ENCODE results near the gene PACRG. TPM values are rescaled to one million over a fixed set of nuclear protein-coding genes. Genes with fewer than 3 reads are reported as not detected.

The PACRG gene
- total RNA-seq, 1 experiment from 2014 or later, result not detected

DNA sequence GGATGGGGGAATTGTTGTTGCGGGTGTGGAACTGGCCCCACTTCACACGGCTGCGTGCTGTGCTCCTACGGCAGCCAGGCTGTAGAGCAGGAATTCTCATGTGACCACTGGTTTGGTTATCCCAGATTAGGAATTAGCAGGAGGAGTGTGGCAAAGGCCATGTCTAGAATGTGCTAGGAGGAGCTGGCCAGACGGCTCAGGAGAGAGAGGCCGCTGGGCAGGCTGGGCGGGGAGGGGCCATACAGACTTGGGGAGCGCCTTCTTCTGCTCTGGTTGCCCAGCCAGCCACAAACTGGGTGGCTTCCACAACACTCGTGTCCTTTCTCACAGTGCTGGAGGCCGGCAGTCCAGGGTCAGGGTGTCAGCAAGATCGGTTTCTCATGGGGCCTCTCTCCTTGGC is 441.7 kb downstream of the PACRG start:
- DNase-seq (ENCODE audit: low read depth), result no peak

DNA sequence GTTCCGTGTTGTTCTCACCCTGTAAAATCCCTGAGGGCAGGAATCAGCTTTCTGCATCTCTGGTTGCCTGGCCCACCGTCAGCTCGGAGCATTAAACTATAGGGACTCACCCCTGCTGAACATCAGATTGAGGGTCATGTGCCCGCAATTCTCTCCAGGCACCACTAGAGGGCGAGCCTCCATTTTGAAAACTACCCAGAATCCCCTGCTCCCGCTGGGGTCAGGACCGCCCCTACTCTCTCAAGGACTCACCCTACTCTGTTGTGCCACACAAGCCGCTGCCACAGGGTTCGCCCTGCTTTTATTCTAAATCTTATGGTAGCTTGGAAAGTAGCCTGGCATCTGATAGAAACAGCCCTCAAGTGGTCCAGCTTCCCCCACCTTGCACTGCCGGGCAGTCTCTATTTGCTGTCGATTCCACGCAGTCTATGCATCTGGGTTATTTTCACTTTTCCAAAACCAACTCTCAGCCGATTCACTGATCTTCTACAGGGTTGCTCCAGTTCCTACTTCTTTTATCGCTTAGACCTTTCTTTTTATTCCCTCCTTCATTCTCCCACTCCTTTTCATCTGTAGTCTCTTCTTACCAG is 442.6 kb downstream of the PACRG start:
- peak; percentile 41 for DNase-seq (ENCODE audit: low read depth)

DNA sequence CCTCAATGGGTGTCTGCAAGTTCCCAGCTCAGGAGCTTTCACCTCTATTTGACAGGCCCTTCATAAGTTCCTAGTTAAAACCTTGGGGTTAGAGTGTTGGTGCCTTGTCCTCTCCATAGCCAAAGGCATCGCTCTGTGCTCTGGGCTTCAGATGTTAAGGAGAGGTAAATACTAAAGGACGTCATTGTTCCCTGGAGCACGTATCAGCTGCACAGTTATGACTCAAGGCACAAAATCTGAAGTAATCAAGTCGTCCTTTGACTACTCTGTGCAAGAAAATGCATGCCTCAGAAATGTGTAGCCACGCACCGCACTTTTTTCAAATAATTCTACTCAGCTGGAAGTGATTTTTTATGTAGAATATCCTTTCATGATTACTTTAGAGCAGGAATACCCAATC is 446.0 kb downstream of the PACRG start:
- DNase-seq (ENCODE audit: low read depth), result peak; percentile 10

DNA sequence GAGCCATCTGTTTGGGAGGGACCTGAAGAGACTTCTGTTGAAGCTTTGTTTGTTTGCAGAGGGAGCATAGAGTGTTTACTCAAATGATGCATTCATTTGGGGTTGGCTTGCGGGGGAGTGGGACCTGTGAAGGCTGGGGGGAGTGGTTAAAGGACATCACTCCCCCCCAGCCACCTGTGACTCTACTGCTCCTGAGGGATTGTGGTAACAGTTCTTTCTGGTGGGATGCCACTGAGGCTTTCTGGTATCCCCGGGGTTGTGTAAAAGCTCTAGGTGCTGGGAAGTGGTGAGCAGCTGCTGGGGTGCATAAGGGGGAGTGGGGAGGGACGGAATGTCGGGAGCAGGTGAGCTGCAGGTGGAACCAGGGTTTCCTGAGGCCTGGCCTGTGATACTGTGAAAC is 447.5 kb downstream of the PACRG start:
- DNase-seq (ENCODE audit: low read depth), result no peak

DNA sequence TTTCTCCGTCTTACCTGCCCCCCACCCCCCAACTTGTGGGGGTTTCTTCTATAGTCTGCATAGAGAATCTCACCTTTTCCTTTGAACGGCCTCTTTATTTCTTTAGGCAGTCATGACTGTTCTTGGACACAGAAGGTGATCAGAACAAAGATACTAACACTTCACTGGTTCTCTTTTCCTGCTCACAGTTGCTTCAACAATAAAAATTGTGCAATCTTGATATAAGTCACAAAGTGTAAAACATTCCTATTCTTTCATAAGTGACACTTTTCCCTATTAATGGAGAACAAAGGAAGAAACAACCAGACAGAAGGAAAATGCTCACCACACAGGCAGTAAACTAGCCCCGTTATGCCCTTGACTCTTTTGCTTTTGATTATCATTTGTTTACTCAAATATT is 448.3 kb downstream of the PACRG start:
- no peak for DNase-seq (ENCODE audit: low read depth)

DNA sequence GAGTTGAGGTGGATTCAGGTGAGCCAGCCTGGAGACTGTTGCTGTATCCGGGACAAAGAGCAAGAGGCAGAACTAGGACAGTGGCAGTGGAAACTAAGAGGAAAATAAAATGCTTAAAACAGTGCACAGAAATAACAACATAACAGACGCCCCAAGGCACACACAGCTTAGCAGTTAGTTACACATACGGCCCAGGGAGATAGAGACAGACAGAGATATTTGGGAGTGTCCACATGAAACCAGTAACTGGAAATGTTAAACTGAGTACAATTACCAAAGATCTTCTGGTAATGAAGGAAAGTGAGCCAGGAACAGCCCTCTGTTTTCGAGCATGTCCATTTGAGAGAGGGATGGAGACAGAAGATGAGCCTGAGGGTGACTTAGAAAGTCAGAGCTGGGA is 449.2 kb downstream of the PACRG start:
- DNase-seq (ENCODE audit: low read depth), result no peak

DNA sequence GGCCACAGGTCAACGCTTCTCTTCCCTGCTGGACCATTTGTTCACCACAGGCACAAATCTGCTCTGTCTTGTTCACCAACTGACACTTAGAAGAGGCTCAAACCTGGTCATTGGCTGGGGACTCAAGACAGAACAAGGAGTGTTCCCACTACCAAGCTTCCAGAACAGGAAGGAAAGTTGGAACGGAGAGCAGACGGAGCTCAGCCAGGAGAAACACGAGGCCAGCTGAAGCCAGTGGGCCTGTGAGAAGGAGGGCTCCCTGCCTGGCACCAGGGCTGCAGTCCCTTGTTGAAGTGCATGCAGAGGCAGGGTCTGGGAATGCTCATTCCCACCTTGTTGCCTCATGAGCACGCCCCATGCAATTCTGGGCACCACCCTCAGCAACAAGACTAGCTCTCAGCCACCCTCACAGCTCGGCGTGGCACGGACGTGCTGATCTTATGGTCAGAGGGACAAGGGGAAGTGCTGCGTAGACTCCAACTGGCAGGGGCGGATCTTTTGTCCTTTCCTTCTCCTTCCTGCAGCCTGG is 450.2 kb downstream of the PACRG start:
- no peak for DNase-seq (ENCODE audit: low read depth)

DNA sequence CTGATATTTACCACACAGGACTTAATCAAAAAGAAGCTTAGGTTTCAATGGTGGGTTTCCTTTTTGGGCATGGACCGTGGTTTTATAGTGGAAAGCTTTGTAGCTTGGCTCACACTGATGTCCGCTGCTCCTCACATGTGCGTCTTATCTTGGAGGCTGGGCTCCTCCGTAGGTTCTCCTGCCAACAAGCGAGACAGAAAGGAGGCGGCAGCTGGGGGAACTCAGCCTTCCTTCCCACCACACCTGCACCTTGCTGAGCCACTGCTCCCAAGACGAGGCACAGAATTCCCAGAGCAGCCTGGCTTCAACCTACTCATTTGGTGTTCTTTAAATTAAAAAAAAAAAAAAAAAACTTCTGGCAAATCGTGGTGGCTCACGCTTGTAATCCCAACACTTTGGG is 451.3 kb downstream of the PACRG start:
- no peak for DNase-seq (ENCODE audit: low read depth)

DNA sequence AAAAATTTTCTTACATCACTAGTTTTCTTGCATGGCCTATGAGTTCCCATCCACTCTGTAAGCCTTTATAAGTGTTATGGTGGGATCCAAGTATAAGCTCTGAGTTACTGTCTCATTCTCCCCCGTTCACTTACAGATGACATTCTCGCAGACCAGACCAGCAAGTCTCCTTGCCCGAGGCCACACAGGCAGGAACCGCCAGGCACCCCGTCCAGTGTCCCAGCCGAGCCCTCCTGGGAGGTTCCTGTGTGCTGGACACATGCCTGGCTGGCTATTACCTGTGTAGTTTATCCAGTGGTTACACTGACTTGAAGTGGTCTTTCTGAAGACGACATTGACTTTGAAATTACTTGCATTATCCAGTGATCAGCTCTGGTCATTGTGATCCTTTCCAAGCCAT is 451.9 kb downstream of the PACRG start:
- DNase-seq (ENCODE audit: low read depth), result no peak

DNA sequence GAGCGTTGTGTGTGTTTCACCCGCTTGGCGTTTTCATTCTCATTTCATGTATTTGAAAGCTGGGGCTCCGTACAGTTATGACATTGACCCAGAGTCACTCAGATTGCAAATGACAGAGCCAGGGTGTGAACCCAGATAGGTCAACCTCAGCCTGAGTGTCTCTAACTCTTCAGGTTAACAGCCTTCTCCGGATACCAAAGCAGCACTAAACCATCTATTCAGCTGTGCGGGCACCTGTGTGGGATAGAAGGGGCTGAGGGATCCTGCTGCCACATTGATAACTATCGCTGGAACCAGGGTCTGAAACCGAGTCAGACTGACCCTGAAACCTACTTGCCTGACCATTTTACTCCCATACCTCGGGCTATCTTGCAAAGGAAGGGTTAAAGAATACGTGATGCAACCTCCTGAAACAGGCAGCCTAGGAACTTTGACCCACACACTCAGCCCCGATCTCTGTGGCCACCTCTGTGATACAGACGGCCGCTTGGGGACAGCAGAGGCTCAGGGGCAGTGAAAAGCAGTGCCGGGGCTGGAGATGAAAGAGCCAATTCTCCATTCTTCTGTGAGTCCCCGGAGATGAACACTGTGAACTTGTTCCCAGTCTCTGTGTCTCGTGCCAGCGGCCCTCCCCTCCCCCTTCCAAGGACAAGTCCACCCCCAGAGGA is 453.2 kb downstream of the PACRG start:
- peak; percentile 57 for DNase-seq (ENCODE audit: low read depth)

DNA sequence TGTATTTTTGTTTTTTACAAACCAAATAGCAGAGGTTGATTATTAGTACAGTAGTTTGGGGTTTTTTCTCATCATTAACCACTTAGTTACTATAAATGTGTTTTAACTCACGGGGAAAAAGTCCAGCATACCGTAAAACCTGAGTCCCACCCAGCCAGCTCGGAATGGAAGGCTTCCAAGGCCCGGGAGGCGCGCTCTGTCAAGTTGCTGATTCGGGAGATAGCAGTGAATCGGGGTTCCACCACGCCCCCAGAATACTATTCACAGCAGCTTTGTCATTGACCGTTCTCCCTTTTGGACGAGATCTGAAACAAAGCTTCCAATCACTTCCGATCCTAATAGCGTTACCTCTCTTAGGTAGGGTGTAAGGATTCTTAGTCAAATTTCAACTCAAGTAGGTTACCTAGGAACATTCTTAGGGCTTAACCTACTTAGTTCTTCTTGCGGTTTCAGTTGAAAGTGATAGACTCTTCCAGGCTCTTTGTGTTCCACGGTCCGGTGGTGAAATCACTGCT is 453.9 kb downstream of the PACRG start:
- no peak for DNase-seq (ENCODE audit: low read depth)

DNA sequence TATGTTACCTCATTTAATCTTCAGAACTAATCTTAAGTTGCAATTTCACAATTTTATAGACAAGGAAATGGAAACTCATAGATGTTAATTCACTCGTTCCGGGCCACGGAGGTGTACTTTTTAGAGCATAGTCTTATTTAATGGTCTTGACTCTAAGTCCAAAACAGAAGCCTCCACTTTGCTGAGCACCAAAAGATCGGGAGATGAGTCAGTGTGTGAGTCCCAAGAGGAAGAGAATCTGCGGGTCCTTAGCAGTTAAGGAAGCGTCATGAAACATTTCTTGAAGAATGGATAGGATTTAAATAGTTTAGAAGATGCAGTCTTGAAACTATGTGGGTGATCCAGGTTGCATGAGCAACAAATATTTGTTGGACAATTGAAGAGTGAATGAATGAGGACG is 454.9 kb downstream of the PACRG start:
- DNase-seq (ENCODE audit: low read depth), result no peak

DNA sequence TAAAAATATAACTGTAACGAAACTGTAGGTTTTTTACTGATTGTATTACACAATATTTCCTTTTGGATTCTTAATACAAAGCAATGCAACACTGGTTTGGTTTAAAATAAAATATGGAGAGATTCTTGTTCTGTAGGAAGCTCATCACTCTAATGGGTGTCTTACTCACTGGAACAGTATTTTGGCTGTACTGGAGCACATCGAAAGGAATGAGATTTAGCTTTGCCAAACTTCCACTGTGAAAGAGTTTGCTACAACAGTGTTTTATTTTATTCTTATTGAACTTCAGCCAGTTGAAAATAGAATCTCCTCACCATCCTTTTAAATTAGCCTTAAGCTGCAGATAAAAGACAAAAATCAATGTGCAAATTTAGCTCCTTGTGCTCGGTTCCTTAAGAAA is 456.0 kb downstream of the PACRG start:
- no peak for DNase-seq (ENCODE audit: low read depth)

DNA sequence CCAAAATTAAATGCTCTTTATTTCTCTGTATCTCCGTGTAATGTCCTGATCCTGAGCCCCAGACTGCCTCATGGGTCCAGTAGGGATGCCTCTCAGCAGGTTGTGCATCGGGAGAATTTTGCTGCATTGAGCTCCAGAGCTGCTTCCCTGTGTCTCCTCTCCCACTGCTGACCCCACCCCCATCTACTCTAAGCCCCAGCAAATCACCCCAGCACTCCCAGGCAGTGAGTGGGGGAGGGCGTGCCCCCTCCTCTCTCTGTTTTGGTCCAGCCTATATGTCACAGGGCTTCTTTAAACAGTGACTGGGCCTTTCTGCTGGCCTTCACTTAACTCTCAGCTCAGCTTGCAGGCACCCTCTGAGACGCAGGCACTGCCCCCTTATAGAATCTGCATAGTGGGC is 458.0 kb downstream of the PACRG start:
- no peak for DNase-seq (ENCODE audit: low read depth)

DNA sequence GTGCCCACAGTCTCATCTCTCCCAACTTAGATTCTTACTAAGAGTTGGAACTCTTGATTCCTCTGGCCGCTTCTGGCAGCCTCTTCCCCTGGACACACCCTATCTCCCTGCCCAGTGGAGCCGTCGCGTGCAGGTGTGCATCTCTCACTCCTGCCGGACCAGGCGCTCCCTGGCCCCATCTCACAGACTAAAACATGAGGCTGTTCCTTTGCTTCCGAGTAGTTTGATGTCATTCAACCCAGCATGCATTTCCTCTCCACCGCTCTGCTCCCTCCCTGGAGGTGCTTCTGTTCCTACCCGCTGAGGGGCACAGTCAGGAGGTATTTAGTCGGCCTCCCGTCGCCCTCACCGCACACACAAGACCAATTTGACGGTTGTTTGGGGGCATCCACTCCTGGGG is 458.8 kb downstream of the PACRG start:
- DNase-seq (ENCODE audit: low read depth), result no peak

DNA sequence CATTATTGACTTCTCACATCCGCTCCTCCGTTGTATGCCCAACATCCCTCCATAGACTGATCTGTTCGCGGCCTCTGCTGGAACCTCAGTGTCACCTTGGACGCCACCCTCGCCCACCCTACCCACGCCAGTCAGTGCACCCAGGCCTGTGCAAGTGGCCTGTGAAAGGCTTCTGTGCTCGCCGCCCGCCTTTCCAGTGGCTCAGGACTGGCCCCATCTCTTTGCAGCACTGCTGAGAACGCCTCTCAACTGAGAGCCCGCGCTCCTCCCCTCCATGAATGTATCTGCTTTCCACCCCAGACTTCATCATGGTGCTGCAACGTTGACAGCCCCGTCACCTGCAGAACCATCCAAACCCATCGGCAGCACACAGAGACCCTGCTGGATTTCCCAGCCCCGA is 459.4 kb downstream of the PACRG start:
- no peak for DNase-seq (ENCODE audit: low read depth)

DNA sequence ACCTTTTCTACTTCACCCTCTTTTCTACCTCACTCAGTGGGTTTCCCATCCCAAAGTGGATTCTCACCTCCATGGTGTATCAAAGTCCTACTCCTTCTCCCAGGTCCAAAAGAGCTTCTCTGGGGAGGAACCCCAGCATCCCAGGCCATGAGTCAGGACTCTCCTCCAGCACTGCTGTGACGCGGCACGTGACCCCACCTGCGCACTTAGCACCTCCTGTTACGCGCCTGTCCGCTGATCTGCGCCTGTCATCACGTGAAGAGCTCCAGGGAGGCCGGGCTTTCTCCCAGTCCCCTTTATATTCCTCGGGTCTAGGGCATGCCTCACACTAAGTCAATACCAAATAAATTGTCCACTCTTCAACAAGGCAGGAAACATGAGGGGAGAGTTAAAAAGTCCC is 459.8 kb downstream of the PACRG start:
- DNase-seq (ENCODE audit: low read depth), result no peak

DNA sequence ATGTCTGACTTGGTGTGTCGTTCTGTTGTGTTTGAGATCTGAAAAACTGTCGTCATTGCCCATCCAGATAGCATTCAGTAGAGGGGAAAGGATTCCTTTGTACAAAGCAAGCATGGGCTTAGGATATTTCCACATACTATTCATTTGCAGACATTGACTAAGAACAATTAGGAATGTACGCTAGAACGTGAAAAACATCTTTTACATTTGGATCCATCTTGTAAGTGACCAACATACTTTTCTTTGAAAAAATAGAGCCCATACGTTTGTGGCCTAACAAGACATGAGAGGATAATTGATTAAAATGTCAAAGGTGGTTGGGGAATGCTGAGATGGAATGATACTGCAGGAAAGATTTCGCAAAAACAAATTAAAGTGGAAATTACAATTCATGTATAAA is 461.0 kb downstream of the PACRG start:
- DNase-seq (ENCODE audit: low read depth), result no peak

DNA sequence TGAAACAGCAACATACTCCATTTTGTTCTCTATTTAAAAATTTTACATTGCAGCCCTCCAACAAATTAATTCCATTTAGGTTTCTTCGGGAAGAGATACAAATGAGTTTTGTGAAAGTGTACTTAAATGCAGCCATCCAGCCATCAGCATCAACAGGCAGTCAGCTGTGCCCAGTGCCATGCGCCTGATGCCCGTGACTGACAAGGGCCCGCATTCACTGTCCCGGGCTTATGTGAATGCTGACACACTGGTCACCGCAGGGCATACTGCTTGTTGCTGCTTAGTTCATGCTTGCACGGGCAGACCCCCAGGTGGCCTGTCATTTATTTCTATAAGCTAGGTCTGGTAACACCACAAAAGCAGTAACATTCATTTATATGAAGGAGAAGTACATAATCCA is 461.8 kb downstream of the PACRG start:
- no peak for DNase-seq (ENCODE audit: low read depth)

DNA sequence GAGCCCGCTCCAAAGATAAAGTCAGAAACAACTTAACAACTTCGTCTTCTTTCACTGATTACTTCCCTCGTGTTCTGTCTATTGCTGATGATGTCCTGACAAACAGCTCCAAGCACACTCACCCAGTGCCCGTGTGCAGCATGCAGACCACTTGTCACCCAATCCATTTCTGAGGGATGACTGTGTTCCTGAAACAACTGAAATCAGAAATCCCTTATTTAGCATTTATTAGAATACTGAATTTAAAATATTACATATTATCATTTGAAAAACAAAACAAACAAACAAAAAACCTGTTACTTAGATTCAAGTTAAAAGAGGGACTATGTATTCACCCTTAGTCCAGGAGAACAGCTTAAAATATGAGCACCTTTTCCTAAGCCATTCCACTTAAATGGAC is 463.0 kb downstream of the PACRG start:
- no peak for DNase-seq (ENCODE audit: low read depth)

DNA sequence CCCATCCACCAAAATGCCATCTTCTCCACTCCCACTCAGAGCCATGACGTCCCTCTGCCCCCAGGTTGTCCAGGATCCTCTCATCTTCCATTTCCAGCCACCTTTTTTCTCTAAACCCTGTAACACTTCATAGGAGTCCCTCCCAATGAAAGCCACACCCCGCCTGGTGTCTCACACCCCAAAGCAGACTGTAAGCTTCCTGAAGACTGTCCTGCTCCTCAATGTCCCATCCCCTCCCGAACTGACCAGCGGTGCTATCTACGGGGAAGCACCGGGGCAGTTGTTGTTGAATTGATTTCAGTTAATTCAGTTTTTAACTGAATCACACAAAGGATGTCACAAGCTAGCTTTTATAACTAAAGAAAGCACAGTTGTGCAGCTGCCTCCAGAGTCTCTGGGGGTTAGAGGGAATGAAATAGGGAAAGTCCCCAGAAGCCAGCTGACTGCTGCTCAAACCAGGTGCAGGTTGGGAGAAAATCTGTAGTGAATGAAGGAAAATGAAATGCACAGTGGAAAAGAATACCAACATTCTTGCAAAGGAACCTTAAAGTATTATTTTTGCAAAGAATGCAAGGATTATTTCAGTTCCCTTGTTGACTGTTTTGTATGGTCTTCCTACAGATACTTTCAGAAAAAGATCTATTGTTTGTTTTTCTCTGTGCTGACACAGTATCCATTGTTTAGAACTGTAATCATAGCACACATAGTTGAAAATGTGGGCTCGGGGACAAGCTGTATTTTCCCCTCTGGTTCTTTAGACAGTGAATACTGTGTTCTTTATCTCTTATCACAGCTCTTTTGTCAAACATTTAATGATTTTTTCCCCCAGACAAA is 464.1 kb downstream of the PACRG start:
- DNase-seq (ENCODE audit: low read depth), result no peak

DNA sequence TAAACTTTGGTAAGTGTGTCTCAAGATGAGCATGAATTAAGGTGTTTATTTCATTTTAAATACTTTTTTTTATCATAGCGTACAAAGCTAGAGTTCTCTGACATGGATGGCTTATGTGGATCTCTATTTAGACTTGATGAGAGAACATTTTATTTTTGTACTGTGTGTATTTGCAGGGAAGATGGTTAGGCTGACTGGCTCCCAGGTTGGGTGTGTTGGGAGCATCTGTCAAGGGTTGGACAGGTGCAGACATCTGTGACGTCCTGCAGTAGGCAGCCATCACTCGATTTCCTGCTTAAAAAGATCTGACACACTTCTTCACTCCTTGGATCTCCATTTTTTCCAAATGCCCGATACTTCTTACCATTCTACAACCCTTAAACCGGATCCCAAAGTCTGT is 464.8 kb downstream of the PACRG start:
- no peak for DNase-seq (ENCODE audit: low read depth)
